NK-92 (cell line): ENCODE measurements around the gene OIT3.
"Not testable (repeated sequence)": the region's sequence is repeated elsewhere in the genome, so short reads cannot be mapped to it uniquely, and the experiment has no call there.

Experiments
- DNase-seq: peaks from one replicate; lab custom pipeline; 2025; ENCODE audit not compliant: unreplicated experiment; lab: John Stamatoyannopoulos, UW

OIT3 gene

DNA sequence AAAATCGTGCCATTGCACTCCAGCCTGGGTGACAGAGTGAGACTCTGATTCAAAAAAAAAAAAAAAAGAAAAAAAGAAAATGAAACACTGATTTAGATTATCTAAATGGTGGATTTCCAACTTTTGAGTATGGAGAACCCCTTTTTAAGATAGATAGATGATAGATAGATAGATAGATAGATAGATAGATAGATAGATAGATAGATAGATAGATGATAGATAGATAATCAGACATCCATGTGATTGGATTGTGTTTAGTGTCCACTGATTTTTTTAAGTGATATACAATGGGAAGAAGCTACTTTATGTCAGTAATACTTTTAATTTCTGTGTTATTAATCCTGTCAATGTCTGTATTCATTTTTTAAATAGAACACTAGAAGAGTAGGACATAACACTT, 6.0 kb downstream of the OIT3 start:
- DNase-seq: no peak

DNA sequence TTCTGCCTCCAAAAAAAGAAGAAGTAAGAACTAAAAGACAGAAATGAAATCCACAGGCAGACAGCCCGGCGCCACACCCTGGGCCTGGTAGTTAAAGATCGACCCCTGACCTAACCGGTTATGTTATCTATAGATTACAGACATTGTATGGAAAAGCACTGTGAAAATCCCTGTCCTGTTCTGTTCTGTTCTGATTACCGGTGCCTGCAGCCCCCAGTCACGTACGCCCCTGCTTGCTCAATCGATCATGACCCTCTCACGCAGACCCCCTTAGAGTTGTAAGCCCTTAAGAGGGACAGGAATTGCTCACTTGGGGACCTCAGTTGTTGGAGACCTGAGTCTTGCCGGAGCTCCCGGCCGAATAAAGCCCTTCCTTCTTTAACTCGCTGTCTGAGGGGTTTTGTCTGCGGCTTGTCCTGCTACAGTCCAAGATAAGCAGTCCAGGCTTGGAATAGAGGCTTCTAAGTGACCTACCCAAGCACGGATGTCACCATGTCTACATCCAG, 10.5 kb downstream of the OIT3 start:
- not testable (repeated sequence) for DNase-seq

DNA sequence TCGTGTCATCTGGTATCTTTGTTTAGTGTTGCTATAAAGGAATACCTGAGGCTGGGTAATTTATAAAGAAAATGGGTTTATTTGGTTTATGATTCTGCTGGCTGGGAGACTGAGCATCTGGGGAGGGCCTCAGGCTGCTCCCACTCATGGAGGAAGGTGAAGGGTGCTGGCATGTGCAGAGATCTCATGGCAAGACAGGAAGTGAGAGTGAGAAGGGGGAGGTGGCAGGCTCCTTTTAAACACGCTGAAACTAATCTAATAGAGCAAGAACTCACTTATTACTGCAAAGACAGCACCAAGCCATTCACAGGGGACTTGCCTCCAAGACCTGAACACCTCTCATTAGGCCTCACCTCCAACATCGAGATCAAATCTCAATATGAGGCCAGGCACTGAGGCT, 11.3 kb downstream of the OIT3 start:
- no peak for DNase-seq

DNA sequence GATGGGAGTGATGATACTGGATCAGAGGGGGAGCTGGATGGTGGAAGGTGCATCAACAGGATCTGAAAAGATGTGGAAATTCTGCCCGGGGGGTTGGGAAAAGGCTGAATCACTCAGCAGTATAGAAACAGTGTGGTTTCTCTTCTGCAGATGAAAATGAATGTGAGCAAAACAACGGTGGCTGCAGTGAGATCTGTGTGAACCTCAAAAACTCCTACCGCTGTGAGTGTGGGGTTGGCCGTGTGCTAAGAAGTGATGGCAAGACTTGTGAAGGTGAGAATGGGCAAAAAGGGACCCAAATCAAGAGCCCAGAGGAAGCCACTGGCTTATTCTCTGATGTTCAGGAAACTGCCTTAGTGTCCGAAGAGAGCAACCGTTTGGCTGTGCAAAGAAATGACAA, 12.9 kb downstream of the OIT3 start:
- DNase-seq: no peak

DNA sequence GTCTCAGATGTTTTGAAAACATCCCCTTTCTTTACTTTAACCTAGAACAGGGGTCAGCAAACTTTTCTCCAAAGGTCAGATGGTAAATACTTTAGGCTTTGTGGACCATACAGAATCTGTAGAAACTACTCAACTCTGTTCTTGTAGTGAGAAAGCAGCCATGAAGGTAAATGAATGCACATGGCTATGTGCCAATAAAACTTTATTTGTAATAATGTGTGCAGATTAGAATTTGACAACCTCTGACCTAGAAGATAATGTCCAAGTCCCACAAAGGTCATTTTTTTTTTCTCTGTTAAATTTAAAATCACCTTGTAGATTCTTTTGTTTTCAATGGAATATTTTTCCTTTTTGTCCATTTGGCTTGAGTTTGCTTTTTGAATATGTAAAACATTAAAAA, 17.2 kb downstream of the OIT3 start:
- DNase-seq: no peak

DNA sequence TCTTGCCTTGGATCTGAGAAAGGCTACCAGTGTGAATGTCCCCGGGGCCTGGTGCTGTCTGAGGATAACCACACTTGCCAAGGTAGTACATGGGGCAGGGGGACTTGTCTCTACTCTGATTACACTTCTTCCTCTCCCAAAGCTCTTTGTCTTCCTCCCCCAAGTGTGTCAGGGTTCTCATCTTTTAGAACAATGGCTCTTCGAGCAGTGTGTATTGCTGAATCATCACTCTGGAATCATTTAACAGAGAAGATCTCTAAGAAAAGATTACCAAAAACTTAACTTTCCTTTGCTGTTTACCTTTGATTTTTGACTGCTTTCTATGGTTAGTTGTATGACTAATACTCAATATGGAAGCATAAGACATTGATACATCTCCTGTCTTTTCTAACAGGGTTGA, 18.2 kb downstream of the OIT3 start:
- no peak for DNase-seq

DNA sequence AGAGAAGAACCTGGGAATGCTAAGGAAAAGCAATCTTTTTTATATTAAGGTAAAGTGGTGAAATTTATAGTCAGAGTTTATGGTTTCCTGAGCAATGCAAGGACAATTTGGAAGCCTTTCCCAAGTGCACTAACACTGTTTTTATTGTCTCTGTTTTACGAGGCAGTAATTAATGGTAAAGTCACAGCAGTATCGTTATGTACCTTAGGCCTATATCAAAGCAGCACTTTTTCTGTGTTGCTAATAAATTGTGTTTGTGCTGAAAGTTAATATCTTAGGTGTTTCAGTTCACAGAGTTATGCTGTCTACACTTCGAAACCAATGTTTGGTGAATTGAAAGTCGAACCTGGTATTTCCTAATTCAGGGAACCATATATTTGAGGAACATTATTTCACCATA, 19.2 kb downstream of the OIT3 start:
- DNase-seq: no peak

DNA sequence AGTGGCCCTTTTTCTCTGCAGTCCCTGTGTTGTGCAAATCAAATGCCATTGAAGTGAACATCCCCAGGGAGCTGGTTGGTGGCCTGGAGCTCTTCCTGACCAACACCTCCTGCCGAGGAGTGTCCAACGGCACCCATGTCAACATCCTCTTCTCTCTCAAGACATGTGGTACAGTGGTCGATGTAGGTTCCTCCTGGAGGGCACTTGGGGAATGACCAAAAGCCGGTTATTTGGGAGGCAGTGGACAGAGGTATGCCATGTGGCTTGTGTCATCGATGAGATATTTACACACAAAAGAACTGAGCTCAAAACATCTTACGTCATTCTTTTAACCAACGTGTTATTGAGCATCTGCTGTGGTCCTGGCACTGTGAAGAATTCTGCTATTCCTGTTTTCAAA, 19.7 kb downstream of the OIT3 start:
- no peak for DNase-seq

DNA sequence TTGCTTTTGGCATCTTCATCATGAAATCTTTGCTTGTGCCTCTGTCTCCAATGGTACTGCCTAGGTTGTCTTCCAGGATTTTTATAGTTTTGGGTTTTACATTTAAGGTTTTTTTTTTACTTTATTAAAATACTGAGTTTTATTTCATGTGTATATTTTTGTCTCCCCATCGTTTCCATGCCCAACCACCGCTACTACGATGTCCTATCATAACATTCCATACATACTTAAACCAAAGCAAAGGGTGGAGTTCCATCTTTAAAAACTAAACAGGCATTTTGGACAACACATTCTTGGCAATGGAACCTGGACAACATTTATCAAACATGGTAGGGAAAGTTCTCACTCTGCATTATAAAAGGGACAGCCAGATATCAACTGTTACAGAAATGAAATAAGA, 23.7 kb downstream of the OIT3 start:
- not testable (repeated sequence) for DNase-seq

DNA sequence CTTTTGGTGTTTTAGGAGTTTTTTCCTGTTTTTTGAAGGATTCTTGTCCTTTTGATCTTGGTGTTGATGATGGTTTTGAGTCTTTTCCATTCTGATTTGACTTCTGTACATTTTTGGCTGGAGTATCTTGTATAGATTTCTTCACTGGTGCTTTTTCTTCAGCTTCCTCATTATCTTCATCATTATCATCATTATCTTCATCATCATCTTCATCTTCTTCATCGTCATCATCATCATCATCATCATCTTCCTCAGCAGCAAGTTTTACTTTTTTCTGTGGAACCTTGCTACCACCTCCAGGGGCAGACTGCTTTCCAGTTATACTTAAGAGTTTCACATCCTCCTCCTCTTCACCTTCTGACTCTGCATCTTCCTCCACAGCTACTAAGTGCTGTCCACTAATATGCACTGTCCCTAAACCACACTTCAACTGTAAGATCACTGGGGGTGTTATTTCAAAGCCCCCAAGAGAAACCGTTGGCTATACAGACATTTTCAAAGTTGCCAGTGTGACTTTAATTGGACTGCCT, 24.3 kb downstream of the OIT3 start:
- not testable (repeated sequence) for DNase-seq

DNA sequence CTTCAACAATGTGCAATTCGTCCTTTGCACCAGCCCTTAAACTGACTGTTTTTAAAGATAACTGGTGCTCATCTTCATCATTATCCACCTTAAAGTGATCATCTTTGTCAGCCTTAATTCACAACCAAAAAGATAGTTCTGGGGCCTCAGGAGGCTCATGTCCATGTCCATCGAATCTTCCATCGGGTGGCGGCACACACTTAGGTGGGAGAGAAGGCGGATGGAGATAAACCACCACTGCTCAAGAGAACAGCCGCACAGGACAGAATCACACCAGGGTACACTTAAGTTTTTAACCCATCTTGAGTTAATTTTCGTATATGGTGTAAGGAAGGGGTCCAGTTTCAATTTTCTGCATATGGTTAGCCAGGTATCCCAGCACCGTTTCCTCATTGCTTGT, 24.8 kb downstream of the OIT3 start:
- no peak for DNase-seq

DNA sequence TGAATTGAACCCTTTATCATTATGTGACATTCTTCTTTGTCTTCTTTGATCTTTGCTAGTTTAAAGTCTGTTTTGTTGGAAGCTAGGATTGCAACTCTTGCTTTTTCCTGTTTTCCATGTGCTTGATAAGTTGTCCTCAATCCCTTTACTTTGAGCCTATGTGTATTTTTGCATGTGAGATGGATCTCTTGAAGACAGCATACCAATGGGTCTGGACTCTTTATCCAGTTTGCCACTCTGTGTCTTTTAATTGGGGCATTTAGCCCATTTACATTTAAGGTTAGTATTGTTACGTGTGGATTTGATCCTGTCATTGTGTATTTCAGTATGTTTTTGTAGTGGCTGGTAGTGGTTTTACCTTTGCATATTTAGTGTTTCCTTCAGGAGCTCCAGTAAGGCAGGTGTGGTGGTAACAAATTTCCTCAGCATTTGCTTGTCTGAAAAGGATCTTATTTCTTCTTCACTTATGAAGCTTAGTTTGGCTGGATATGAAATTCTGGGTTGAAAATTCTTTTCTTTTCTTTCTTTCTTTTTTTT, 27.7 kb downstream of the OIT3 start:
- not testable (repeated sequence) for DNase-seq

DNA sequence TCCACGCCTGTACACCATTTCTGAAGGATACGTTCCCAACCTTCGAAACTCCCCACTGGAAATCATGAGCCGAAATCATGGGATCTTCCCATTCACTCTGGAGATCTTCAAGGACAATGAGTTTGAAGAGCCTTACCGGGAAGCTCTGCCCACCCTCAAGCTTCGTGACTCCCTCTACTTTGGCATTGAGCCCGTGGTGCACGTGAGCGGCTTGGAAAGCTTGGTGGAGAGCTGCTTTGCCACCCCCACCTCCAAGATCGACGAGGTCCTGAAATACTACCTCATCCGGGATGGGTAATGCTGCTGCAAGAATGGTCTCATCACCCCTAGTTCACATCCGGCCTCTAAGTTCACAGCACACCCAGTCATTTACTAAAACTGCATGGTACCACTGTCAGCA, 30.8 kb downstream of the OIT3 start:
- DNase-seq: no peak

DNA sequence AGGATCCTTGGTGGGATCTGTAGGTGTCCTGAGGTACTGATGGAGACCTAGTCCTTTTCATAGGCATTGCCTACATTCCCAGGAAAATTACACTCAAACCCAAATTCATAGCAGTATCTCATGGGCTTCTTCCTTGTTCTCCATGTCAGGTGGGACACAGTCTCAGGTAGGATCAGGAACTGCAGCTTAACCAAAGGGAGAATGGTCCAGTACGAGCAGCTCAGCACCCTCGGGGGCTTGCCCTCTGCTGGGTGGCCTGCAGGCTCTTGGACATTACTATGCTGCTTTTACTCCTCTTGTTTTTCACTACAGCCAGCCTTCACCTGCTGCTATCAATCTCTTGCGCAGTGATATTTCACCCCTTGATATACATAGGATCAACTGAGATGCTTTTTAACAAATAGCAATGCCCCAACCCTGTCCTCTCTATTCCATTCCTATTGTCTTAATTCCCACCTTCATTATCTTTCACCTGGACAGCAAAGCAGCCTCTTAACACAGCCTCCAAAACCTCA, 32.5 kb downstream of the OIT3 start:
- DNase-seq: no peak

DNA sequence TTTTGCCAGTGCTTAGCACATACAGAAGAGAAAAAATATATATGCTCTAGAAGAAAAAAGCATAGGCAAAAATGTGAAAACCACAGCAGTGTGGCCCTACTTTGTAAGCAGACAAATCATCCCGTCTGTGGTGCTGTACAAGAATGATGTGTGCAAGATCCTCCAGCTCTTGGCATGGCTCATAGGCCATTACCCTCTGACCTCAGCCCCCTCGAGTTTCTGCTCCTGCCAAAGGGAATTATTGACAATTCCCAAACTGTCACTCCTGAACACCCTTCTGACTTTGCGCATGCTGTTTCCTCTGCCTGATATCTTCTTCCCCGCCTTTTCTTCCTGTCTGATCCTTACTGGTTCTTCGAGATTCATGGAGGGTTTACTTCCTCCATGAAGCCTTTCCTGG, 33.9 kb downstream of the OIT3 start:
- DNase-seq: no peak

DNA sequence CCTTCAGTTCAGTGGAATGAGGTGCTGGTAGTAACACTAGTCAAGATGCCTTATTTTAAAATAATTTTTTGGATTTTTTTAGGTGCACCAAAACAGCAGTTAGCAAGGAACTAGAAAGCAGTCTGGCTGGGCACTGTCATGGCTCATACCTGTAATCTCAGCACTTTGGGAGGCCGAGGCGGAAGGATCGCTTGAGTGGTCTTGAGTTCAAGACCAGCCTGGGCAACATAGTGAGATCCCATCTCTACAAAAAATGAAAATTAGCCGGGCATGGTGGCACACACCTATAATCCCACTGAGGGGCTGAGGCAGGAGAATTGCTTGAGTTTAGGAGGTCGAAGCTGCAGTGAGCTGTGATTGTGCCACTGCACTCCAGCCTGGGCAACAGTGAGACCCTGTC, 35.3 kb downstream of the OIT3 start:
- no peak for DNase-seq

DNA sequence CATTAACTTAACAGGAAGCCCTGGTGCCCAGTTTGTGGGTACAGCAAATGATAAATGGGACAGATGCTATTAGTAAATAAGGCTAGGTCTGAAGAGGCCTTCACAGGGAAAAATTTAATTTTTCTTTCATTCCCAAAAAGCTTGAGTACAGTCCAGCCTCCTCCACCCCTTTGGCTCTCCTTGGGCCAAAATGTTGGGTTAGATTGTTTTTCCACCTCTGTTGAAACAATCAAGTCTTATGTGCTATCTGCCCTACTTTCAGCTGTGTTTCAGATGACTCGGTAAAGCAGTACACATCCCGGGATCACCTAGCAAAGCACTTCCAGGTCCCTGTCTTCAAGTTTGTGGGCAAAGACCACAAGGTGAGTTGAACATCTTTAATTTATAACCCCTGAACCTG, 36.7 kb downstream of the OIT3 start:
- DNase-seq: no peak

DNA sequence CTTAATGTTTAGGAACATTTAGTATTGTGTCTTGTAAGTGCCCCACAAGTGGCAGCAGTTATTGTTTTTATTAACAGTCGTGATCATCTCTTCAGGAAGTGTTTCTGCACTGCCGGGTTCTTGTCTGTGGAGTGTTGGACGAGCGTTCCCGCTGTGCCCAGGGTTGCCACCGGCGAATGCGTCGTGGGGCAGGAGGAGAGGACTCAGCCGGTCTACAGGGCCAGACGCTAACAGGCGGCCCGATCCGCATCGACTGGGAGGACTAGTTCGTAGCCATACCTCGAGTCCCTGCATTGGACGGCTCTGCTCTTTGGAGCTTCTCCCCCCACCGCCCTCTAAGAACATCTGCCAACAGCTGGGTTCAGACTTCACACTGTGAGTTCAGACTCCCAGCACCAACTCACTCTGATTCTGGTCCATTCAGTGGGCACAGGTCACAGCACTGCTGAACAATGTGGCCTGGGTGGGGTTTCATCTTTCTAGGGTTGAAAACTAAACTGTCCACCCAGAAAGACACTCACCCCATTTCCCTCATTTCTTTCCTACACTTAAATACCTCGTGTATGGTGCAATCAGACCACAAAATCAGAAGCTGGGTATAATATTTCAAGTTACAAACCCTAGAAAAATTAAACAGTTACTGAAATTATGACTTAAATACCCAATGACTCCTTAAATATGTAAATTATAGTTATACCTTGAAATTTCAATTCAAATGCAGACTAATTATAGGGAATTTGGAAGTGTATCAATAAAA, 38.9 kb downstream of the OIT3 start:
- no peak for DNase-seq

DNA sequence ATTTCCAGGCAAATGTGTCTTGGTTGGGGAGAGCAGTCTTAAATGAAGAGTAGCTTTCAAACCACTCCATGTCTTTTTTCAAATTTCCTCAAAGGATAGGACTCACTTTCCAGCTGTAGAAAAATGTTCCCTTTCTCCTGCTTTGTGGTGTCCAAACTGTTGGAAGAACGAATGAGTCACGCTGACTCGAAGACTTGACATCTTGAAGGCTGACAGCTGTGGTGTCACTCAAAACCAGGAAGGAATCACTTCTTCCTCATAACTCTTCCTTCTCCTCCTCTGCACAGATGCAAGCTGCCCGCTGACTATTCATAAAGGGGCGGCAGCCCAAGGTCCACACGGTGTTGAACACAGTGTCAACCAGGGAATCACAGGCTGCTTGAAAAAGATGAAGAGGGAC, 41.8 kb downstream of the OIT3 start:
- DNase-seq: no peak

DNA sequence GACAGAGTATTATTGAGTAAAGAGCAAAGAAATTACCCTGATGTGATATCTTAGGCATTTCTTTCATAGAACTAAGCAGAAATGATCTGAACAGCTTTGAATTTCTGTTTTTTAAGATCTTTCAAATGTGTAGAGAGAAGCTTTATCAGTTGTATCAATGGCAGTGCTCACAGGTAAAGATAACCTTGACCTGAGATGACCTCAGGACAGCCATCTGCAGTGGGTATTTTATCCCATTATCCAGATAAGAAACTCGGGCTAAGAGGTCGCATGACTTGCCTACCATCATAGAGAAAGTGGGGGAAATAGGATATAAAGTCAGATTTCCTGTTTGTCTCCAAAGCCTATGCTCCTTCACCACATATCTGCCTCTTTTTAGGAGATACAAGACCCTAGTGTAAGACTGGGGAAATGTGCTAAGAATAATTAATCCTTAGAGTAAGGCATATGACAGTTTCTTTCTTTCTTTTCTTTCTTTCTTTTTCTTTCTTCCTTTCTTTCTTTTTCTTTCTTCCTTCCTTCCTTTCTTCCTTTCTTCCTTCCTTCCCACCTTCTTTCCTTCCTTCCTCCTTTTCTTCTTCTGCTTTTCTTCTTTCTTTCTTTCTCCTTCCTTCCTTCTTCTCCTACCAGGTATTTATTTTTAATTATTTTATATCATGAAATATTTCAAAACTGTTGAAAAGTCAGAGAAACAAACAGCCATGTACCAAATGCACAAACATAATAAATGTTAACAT, 50.1 kb downstream of the OIT3 start:
- no peak for DNase-seq

DNA sequence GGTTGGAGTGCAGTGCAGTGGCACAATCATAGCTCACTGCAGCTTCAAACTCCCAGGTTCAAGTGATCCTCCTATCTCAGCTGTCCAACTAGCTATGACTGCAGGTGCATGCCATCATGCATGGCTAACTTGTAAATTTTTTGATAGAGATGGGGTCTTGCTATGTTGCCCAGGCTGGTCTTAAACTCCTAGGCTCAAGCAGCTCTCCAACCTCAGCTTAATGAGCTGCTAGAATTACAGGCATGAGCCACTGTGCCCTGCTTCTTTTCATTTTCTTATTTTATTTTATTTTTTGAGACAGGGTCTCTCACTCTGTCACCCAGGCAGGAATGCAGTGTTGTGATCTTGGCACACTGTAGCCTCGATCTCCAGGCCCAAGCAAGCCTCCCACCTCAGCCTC, 53.4 kb downstream of the OIT3 start:
- no peak for DNase-seq

DNA sequence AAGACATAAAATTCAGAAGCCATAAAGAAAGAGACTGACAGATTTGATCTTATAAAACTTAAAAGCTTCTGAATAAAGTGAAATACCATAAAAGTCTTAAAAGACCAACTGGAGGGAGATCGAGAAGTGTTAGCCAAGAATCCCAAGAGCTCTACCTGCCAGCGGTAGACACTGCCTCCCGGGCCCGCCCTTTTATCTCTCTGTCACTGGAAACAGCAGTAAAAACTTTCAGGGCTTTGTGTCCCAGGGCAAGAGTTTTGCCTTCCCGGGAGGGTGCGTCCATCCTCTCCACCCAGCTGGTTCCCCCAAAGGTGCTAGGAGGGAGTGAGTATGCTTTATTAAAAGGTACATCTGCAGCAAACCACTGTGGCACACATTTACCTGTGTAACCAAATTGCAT, 55.2 kb downstream of the OIT3 start:
- DNase-seq: no peak
